WTC11 (cell line): ENCODE data around the gene VSIG10L2.

ENCODE experiments used
- CBFB ChIP-seq: sonication (generic); formaldehyde crosslinking; IDR thresholded peaks from 2 replicates; pipeline ENCODE4 v1.8.1; 2022; ENCODE audit warnings: mild to moderate bottlenecking, low read depth, missing genetic modification reagents
- FOXP1 ChIP-seq: sonication (generic); formaldehyde crosslinking; IDR thresholded peaks from 2 replicates; pipeline ENCODE4 v1.8.0; 2022; ENCODE audit warnings: missing genetic modification reagents, mild to moderate bottlenecking, moderate library complexity, borderline replicate concordance
- SMAD4 ChIP-seq: sonication (generic); formaldehyde crosslinking; IDR thresholded peaks from 2 replicates; pipeline ENCODE4 v1.8.0; 2022; ENCODE audit warnings: mild to moderate bottlenecking, missing genetic modification reagents
- TEAD1 ChIP-seq: sonication (generic); formaldehyde crosslinking; IDR thresholded peaks from 2 replicates; pipeline ENCODE4 v1.8.0; 2022; ENCODE audit warnings: mild to moderate bottlenecking, missing genetic modification reagents
- TEAD4 ChIP-seq: sonication (generic); formaldehyde crosslinking; IDR thresholded peaks from 2 replicates; pipeline ENCODE4 v1.8.0; 2022; ENCODE audit warnings: mild to moderate bottlenecking, missing genetic modification reagents
- ZNF121 ChIP-seq: sonication (generic); formaldehyde crosslinking; IDR thresholded peaks from 2 replicates; pipeline ENCODE4 v1.8.0; 2023; ENCODE audit warnings: missing genetic modification reagents
- TF ChIP-seq, protein P1 (sequence below): sonication (generic); formaldehyde crosslinking; conservative IDR thresholded peaks from 2 replicates; pipeline ENCODE4 v1.8.1; 2022; ENCODE audit warnings: mild to moderate bottlenecking, missing genetic modification reagents
- TF ChIP-seq, protein P2 (sequence below): fragments of 200-600 bp; IDR thresholded peaks from 2 replicates; pipeline ENCODE4 v1.8.0; 2022; ENCODE audit warnings: antibody characterized with exemption
- TF ChIP-seq, protein P3 (sequence below): sonication (generic); formaldehyde crosslinking; IDR thresholded peaks from 2 replicates; pipeline ENCODE4 v1.8.1; 2023; ENCODE audit warnings: mild to moderate bottlenecking, missing genetic modification reagents, moderate library complexity

DNA sequence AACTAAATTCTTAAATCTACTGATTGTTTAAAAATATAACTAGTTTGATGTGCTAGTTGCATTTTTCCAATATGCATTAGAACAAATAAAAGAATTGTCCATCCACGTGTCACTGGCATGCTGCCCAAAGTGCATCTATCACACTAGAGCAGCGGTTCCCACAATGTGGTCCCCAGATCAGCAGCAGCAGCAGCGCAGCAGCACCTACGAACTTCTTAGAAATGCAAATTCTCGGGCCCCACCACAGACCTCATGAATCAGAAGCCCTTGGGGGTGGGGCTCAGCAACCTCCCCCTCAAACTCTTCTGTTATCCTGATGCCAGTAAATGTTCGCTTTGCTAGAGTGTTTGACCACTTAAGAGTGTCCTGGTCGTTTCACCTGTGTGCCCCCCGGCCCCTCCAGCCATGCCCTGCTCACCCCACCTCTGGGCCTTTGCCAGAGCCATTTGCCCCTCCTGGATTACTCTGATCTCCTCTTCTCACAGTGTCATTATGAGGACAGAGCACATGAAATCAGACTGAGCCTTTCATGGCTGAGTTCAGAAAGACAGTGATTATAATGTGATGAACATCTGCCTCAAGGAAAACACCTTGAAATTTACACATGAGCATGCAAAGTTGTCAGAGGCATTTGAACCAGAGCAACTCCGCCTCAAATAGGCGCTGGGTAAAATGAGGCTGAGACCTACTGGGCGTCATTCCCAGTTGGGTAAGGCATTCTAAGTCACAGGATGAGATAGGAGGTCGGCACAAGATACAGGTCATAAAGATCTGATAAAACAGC lies 12.6 kb upstream of the VSIG10L2 start:
- TF ChIP-seq CBFB (CRISPR knock-in tag) (no peak), FOXP1 (CRISPR knock-in tag) (no peak), TEAD4 (CRISPR knock-in tag) (no peak), ZNF121 (CRISPR knock-in tag) (no peak), SMAD4 (CRISPR knock-in tag) (no peak), TEAD1 (CRISPR knock-in tag) (no peak)
- TF ChIP-seq, protein P1, sequence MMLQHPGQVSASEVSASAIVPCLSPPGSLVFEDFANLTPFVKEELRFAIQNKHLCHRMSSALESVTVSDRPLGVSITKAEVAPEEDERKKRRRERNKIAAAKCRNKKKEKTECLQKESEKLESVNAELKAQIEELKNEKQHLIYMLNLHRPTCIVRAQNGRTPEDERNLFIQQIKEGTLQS (CRISPR knock-in tag): no peak
- TF ChIP-seq, protein P2, sequence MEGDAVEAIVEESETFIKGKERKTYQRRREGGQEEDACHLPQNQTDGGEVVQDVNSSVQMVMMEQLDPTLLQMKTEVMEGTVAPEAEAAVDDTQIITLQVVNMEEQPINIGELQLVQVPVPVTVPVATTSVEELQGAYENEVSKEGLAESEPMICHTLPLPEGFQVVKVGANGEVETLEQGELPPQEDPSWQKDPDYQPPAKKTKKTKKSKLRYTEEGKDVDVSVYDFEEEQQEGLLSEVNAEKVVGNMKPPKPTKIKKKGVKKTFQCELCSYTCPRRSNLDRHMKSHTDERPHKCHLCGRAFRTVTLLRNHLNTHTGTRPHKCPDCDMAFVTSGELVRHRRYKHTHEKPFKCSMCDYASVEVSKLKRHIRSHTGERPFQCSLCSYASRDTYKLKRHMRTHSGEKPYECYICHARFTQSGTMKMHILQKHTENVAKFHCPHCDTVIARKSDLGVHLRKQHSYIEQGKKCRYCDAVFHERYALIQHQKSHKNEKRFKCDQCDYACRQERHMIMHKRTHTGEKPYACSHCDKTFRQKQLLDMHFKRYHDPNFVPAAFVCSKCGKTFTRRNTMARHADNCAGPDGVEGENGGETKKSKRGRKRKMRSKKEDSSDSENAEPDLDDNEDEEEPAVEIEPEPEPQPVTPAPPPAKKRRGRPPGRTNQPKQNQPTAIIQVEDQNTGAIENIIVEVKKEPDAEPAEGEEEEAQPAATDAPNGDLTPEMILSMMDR: no peak
- TF ChIP-seq, protein P3, sequence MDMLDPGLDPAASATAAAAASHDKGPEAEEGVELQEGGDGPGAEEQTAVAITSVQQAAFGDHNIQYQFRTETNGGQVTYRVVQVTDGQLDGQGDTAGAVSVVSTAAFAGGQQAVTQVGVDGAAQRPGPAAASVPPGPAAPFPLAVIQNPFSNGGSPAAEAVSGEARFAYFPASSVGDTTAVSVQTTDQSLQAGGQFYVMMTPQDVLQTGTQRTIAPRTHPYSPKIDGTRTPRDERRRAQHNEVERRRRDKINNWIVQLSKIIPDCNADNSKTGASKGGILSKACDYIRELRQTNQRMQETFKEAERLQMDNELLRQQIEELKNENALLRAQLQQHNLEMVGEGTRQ (CRISPR knock-in tag): no peak
